Hepatocyte (in vitro differentiated cells): Measurements from ENCODE around the gene NMRK1.

Source experiments
- EZH2 ChIP-seq: fragments of 200-600 bp; sonication (generic); IDR thresholded peaks from 2 replicates; pipeline ENCODE4 v1.6.1; 2016; ENCODE audit warnings: antibody characterized with exemption, mild to moderate bottlenecking, borderline replicate concordance
- TF ChIP-seq, protein P1 (sequence below): fragments of 200-600 bp; sonication (generic); IDR thresholded peaks from 2 replicates; pipeline ENCODE4 v1.5.1; 2016; ENCODE audit warnings: antibody characterized with exemption, mild to moderate bottlenecking; ENCODE audit not compliant: poor library complexity

DNA sequence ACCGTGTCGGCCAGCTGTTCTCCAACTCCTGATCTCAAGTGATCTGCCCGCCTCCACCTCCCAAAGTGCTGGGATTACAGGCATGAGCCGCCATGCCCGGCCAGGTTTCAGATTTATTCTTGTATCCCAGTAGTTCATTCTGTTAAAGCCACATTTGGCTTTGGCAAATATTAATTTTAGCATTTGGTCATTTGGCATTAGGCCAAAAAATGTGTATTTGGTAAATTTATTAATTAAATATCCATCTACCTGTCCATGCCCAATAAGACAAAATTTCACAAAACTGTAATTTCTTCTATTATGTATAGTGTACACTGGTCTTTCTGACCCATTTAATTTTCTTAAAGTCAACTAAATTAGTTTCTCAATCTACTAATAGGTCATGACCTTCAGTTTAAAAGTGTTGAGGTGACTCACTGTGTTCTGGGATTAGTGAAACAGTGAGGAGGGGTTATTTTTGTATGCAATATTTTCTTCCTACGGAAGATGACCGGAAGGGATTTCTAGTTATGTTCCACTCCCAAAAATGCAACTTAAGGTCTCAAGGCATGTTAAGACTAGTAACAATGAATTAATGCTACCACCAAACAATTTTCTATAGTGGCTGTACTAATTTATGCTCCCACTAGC, 21.4 kb upstream of the NMRK1 start:
- TF ChIP-seq, protein P1, sequence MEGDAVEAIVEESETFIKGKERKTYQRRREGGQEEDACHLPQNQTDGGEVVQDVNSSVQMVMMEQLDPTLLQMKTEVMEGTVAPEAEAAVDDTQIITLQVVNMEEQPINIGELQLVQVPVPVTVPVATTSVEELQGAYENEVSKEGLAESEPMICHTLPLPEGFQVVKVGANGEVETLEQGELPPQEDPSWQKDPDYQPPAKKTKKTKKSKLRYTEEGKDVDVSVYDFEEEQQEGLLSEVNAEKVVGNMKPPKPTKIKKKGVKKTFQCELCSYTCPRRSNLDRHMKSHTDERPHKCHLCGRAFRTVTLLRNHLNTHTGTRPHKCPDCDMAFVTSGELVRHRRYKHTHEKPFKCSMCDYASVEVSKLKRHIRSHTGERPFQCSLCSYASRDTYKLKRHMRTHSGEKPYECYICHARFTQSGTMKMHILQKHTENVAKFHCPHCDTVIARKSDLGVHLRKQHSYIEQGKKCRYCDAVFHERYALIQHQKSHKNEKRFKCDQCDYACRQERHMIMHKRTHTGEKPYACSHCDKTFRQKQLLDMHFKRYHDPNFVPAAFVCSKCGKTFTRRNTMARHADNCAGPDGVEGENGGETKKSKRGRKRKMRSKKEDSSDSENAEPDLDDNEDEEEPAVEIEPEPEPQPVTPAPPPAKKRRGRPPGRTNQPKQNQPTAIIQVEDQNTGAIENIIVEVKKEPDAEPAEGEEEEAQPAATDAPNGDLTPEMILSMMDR: no peak
- TF ChIP-seq EZH2: no peak
